T-cell (primary cell): ENCODE results near the gene LMO1. TPM values are rescaled to one million over a fixed set of nuclear protein-coding genes. Genes with fewer than 3 reads are reported as not detected.

Experiments
- ATAC-seq, 4 experiments: fragments of 200-7000 bp in 3 of 4; fragments of 150-1000 bp in 1 of 4; cut with Tn5 transposase; replicated peaks in 1 of 4; 1 replicate in 3 of 4; 2 replicates in 1 of 4; pipeline ENCODE4 v1.10.0; 2021; ENCODE audit warnings: moderate library complexity in 3 of 4, mild to moderate bottlenecking in 2 of 4, moderate number of reproducible peaks in 1 of 4
- CTCF ChIA-PET, 2 donors: fragments of 300-600 bp; sonication (Branson Sonifier 250); formaldehyde crosslinking; loops; one replicate each; lab custom pipeline; 2022; ENCODE audit warnings: antibody characterized with exemption in 2 of 2; lab: Charles Lee
- POLR2A ChIA-PET, 2 donors: fragments of 300-600 bp; sonication (Branson Sonifier 250); formaldehyde crosslinking; loops; one replicate each; lab custom pipeline; 2022; ENCODE audit warnings: antibody characterized with exemption in 2 of 2; lab: Charles Lee
- DNase-seq, 35 experiments: peaks; one replicate each; pipeline versions ENCODE4 v3.0.0 to v3.0.0-alpha.2; 2013 to 2023
- H3K27ac ChIP-seq: one replicate; pipeline ENCODE4 v1.5.1; 2013; ENCODE audit warnings: low read length
- H3K27me3 ChIP-seq, 2 experiments: replicated peaks in 1 of 2; 1 replicate in 1 of 2; 2 replicates in 1 of 2; pipeline versions ENCODE4 v1.6.1 to v1.7.0; 2013; ENCODE audit warnings: low read length in 1 of 2, mixed read lengths in 1 of 2; ENCODE audit not compliant: control insufficient read depth in 2 of 2, insufficient read depth in 2 of 2; ENCODE audit errors: extremely low read depth in 1 of 2
- H3K36me3 ChIP-seq, 2 donors: 1 replicate in 1 of 2; 2 replicates in 1 of 2; pipeline versions ENCODE4 v1.6.1 to v1.7.0; 2013; ENCODE audit warnings: low read length in 1 of 2; ENCODE audit not compliant: control insufficient read depth in 2 of 2, insufficient read depth in 1 of 2; ENCODE audit errors: extremely low read depth in 1 of 2
- H3K4me1 ChIP-seq, 2 experiments: 1 replicate in 1 of 2; 2 replicates in 1 of 2; pipeline versions ENCODE4 v1.6.1 to v1.7.0; 2013; ENCODE audit warnings: low read length in 2 of 2, mixed read lengths in 1 of 2; ENCODE audit not compliant: insufficient read depth in 2 of 2, control insufficient read depth in 1 of 2; ENCODE audit errors: extremely low read depth in 1 of 2
- H3K4me3 ChIP-seq, 2 donors: 1 replicate in 1 of 2; 2 replicates in 1 of 2; pipeline versions ENCODE4 v1.5.1 to v1.7.0; 2013; ENCODE audit warnings: mild to moderate bottlenecking in 2 of 2, low read length in 1 of 2, moderate library complexity in 1 of 2; ENCODE audit not compliant: control insufficient read depth in 1 of 2; ENCODE audit errors: extremely low read depth in 1 of 2
- H3K9me3 ChIP-seq: 2 replicates; pipeline ENCODE4 v1.7.0; 2013
- H3K27ac Mint-ChIP-seq, 2 donors: one replicate each; pipeline ENCODE4 v1.8.0; 2020 to 2021; ENCODE audit warnings: mild to moderate bottlenecking in 2 of 2, mixed read lengths in 2 of 2
- H3K27me3 Mint-ChIP-seq, 2 donors: one replicate each; pipeline ENCODE4 v1.8.0; 2021 to 2022; ENCODE audit warnings: mixed read lengths in 2 of 2
- H3K36me3 Mint-ChIP-seq: one replicate; pipeline ENCODE4 v1.8.0; 2021; ENCODE audit warnings: mixed read lengths
- H3K4me1 Mint-ChIP-seq, 3 donors: one replicate each; pipeline ENCODE4 v1.8.0; 2020 to 2022; ENCODE audit warnings: mixed read lengths in 3 of 3, mild to moderate bottlenecking in 1 of 3
- H3K4me3 Mint-ChIP-seq, 3 donors: one replicate each; pipeline ENCODE4 v1.8.0; 2020 to 2022; ENCODE audit warnings: mild to moderate bottlenecking in 3 of 3, mixed read lengths in 3 of 3, moderate library complexity in 3 of 3
- H3K9me3 Mint-ChIP-seq, 3 donors: one replicate each; pipeline ENCODE4 v1.8.0; 2020 to 2022; ENCODE audit warnings: mixed read lengths in 3 of 3
- WGBS: methylation state at CpG from one replicate; pipeline ENCODE4 v1.1.5; 2013; ENCODE audit warnings: missing lambda C conversion rate; ENCODE audit not compliant: insufficient coverage; 5-methylcytosine and 5-hydroxymethylcytosine counted together
- total RNA-seq, 35 experiments: library from RNA in 6 of 35; stranded (reverse) in 6 of 35; fragments of 120-200 nt in 1 of 35; gene quantifications; one replicate each; pipeline versions ENCODE4 v1.2.1 to v1.2.4 and lab custom pipeline; 2013 to 2026

LMO1 gene
- total RNA-seq, 5 donors from 2014 or later (not counting 1 experiment from before 2014, with no cell fraction given) = not detected

DNA sequence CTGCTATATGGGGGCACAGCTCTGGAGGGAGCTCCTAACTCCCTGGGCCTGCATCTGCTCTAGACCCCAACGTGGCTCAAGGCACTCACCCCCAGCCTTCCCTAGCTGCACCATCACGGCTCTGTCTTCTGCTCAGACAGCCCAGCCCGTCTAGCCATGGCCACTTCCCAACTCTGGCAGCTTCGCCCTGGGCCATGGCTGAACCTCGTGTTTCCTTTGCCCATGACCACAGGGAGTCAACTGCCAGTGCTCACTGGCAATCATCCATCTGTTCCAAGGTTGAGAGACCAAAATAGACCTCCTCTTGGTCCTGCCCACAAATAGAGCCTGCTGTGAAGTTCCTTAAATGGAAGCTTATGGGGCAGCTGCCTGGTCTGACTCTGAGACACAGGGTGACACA is 5.4 kb downstream of the LMO1 start:
- no peak for ATAC-seq
- Histone ChIP-seq H3K4me1 (peaks cover 0 to 9% of the 10 kb centered on the region in 2 experiments), H3K4me3 (no peak overlapping the region), H3K36me3 (no peaks in the 10 kb centered on the region), H3K27me3 (peaks cover 0 to 51% of the 10 kb centered on the region in 2 experiments), H3K9me3 (no peaks in the 10 kb centered on the region), H3K27ac (no peak overlapping the region)
- peak in 1 of 35 experiments; percentile 9 for DNase-seq
- no peak overlapping the region for H3K27ac Mint-ChIP-seq
- no peaks in the 10 kb centered on the region for H3K36me3 Mint-ChIP-seq
- no peak overlapping the region for H3K4me3 Mint-ChIP-seq
- peaks cover 19 to 38% of the 10 kb centered on the region in 2 donors for H3K27me3 Mint-ChIP-seq
- no peaks in the 10 kb centered on the region for H3K9me3 Mint-ChIP-seq
- POLR2A ChIA-PET = no interaction called here
- H3K4me1 Mint-ChIP-seq = peaks cover 0 to 2% (median 2%) of the 10 kb centered on the region in 3 donors
- CTCF ChIA-PET = no interaction called here
- WGBS = 46% methylated on average over 5 of the region's 5 CpGs

DNA sequence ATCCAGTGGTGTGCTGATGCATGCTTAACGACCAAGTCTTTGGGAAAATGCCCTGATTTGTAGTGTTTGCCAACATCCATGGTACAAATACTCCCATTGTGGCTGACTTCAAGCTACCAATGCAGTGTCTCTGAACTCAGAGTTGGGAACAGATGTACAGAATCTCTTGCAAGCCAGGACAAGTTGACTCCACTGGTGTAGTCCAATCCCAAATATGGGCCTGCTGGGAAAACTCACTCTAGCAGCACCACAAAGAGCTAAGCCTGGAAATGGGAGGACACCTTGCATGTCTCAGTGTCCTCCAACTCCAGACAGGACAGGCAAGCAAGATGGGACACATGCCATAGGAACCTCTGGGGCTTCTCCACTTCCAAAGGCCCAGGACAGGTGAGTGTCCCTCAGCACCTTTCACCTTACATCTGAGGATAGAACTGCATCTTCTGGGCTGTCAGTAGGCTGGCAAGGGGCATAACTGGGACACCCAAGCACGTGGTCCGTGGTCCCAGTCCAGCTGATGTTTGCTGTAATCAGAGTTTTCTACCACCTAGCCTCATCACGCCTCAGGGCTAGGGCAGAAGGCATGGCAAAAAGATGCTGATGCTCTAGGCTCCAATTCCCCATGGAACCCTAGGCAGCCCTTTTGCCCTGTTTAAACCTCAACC is 6.5 kb downstream of the LMO1 start:
- H3K4me3 Mint-ChIP-seq = no peak overlapping the region
- ATAC-seq = peak in 1 of 4 experiments; percentile 9
- no peaks in the 10 kb centered on the region for H3K4me1 Mint-ChIP-seq
- Histone ChIP-seq H3K36me3 (no peaks in the 10 kb centered on the region), H3K9me3 (no peaks in the 10 kb centered on the region), H3K4me3 (no peak overlapping the region), H3K27ac (no peak overlapping the region), H3K4me1 (no peaks in the 10 kb centered on the region), H3K27me3 (peaks cover 0 to 45% of the 10 kb centered on the region in 2 experiments)
- H3K36me3 Mint-ChIP-seq = no peaks in the 10 kb centered on the region
- 83% methylated on average over 3 of the region's 4 CpGs for WGBS
- H3K9me3 Mint-ChIP-seq = no peaks in the 10 kb centered on the region
- H3K27me3 Mint-ChIP-seq = peaks cover 18 to 33% of the 10 kb centered on the region in 2 donors
- no peak overlapping the region for H3K27ac Mint-ChIP-seq
- peak in 1 of 35 experiments; percentile 12 for DNase-seq
- ChIA-PET CTCF (no interaction called here), POLR2A (no interaction called here)

DNA sequence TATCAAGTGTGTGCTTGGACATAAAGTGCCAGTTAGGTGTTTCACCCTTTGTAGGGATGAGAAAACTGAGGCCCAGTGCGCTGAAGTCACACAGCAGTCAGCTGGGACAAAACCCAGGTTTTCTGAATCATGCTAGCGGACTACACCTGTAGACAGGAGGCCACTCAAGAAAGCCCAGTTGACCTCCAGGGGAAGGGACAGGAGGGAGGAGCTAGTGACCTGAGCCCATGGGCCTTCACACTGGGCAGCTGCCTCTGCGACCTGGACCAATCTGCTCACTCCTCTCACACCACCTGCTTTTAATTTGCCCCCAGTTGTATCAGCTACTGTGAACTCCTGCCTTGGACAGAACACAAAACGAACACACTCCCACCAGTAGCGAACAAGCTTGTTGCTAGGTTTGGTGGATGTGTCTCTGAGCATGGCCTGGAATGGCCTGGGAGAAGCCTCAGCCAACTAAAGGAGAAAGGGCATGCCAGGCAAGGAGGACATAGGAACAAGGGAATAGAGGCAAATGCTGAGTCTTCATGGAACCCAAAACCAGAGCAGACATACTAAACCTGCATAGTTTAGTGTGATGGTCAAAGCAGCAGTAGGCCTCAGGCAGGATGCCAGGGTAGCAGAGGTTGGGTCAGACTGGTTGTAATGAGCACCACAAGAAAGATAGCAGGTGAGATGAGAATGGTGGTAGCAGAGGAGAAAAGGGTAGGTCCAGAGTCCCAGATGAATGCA is 7.2 kb downstream of the LMO1 start:
- ChIA-PET CTCF (no interaction called here), POLR2A (no interaction called here)
- WGBS = 85% methylated on average over 2 of the region's 5 CpGs
- no peak overlapping the region for H3K4me3 ChIP-seq
- no peak overlapping the region for H3K27ac ChIP-seq
- no peak overlapping the region for H3K4me3 Mint-ChIP-seq
- DNase-seq (peak in 2 of 35 experiments; percentile 7 to 14), ATAC-seq (no peak)
- no peaks in the 10 kb centered on the region for H3K36me3 Mint-ChIP-seq
- no peaks in the 10 kb centered on the region for H3K36me3 ChIP-seq
- H3K4me1 ChIP-seq = no peaks in the 10 kb centered on the region
- peaks cover 0 to 39% of the 10 kb centered on the region in 2 experiments for H3K27me3 ChIP-seq
- no peaks in the 10 kb centered on the region for H3K9me3 ChIP-seq
- H3K9me3 Mint-ChIP-seq = no peaks in the 10 kb centered on the region
- no peak overlapping the region for H3K27ac Mint-ChIP-seq
- no peaks in the 10 kb centered on the region for H3K4me1 Mint-ChIP-seq
- H3K27me3 Mint-ChIP-seq = peaks cover 13 to 26% of the 10 kb centered on the region in 2 donors

DNA sequence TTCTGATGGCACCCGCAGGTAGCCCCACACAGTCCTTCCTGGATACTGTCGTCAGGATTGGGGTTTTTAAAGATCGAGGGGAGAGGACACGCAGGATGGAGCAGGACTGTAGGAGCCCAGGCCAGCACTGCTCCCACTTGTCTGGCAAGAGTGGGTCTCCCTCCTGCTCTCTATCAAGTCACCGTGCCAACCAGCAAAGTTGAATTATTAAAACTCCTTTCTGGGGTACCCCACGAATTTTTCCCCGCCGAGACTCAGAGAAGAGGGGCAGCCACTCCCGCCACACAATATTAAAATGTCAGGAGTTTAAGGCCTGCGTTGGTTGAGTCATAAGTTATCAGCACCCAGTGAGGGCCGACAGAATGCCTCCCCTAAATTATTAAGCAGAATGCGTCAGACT is 10.1 kb downstream of the LMO1 start:
- no peak overlapping the region for H3K27ac ChIP-seq
- H3K4me1 ChIP-seq = no peaks in the 10 kb centered on the region
- Mint-ChIP-seq H3K9me3 (no peaks in the 10 kb centered on the region), H3K4me3 (no peak overlapping the region), H3K36me3 (no peaks in the 10 kb centered on the region), H3K4me1 (no peaks in the 10 kb centered on the region), H3K27me3 (peaks cover 0 to 9% of the 10 kb centered on the region in 2 donors), H3K27ac (no peak overlapping the region)
- POLR2A ChIA-PET = no interaction called here
- DNase-seq = no peak
- 79% methylated on average over 7 of the region's 12 CpGs for WGBS
- no peak for ATAC-seq
- H3K27me3 ChIP-seq = peaks cover 0 to 20% of the 10 kb centered on the region in 2 experiments
- H3K36me3 ChIP-seq = no peaks in the 10 kb centered on the region
- CTCF ChIA-PET = interaction anchor here in 1 of 2 donors (0.7 kb wide), 1 partner anchor 26 kb away, joined by 3 read pairs; no protein-coding TSS in a partner anchor
- no peaks in the 10 kb centered on the region for H3K9me3 ChIP-seq
- no peak overlapping the region for H3K4me3 ChIP-seq

DNA sequence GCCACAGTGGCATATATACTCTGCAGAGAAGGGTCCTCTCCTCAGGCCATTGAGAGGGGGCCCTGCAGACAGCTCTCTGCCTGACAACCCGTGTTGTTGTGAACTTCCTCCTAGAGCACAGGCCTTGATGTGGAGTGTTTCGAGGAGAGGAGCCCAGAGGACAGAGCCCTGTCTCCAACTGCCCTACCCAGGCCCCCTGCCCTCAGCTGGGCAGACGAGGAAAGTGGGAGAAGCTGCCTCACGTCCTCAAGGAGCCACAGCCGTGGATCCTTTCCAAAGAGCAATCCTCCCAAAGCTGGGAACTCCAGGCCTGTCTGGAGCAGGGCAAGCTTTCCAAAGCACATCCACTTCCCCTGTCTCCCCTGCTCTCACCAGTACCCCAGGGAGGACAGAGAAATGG is 10.7 kb downstream of the LMO1 start:
- Mint-ChIP-seq H3K9me3 (no peaks in the 10 kb centered on the region), H3K36me3 (no peaks in the 10 kb centered on the region), H3K4me3 (no peak overlapping the region), H3K27ac (no peak overlapping the region), H3K27me3 (peaks cover 0 to 8% of the 10 kb centered on the region in 2 donors), H3K4me1 (no peaks in the 10 kb centered on the region)
- Histone ChIP-seq H3K9me3 (no peaks in the 10 kb centered on the region), H3K27ac (no peak overlapping the region), H3K27me3 (peaks cover 0 to 20% of the 10 kb centered on the region in 2 experiments), H3K4me1 (no peaks in the 10 kb centered on the region), H3K4me3 (no peak overlapping the region), H3K36me3 (no peaks in the 10 kb centered on the region)
- ATAC-seq (no peak), DNase-seq (no peak)
- CTCF ChIA-PET = interaction anchor here in 1 of 2 donors (1.1 kb wide), 1 partner anchor 23 kb away, joined by 3 read pairs; no protein-coding TSS in a partner anchor
- POLR2A ChIA-PET = no interaction called here
- WGBS = 78% methylated on average over 3 of the region's 5 CpGs

DNA sequence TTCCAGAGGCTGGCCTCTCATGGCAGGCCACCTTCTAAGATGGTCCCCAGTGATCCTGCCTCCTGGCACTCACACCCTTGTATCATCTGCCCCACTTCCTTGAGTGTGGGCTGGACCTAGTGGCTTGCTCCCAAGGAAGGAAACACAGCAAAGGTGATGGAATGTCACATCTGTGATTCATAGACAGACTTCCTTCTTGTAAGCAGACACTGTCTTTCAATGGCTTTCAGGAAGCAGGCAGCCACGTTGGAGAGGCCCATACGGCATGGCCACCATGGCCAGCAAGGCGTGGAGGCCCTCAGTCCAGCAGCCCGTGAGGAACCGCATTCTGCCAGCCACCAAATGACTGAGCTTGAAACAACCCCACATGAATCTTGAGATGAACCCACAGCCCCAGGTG is 11.3 kb downstream of the LMO1 start:
- no peaks in the 10 kb centered on the region for H3K9me3 ChIP-seq
- peaks cover 0 to 22% of the 10 kb centered on the region in 2 experiments for H3K27me3 ChIP-seq
- Mint-ChIP-seq H3K27me3 (peaks cover 0 to 10% of the 10 kb centered on the region in 2 donors), H3K4me3 (no peak overlapping the region), H3K4me1 (no peaks in the 10 kb centered on the region), H3K9me3 (no peaks in the 10 kb centered on the region), H3K27ac (no peak overlapping the region), H3K36me3 (no peaks in the 10 kb centered on the region)
- no peaks in the 10 kb centered on the region for H3K36me3 ChIP-seq
- no peak for ATAC-seq
- 83% methylated on average over 5 of the region's 5 CpGs for WGBS
- ChIA-PET POLR2A (no interaction called here), CTCF (interaction anchor here in 1 of 2 donors (1.1 kb wide), 1 partner anchor 22 kb away, joined by 3 read pairs; no protein-coding TSS in a partner anchor)
- no peaks in the 10 kb centered on the region for H3K4me1 ChIP-seq
- no peak for DNase-seq
- H3K4me3 ChIP-seq = no peak overlapping the region
- no peak overlapping the region for H3K27ac ChIP-seq
